ENCODE results near the gene EXOC4.

GRCh38 chr7:133674079-133674763 is 421.3 kb downstream of the EXOC4 start:
- TF ChIP-seq EZH2 (IDR thresholded peaks at IDR 0.05): no peak
- no peak for TF ChIP-seq POLR2AphosphoS5 (IDR thresholded peaks at IDR 0.05; ENCODE audit: borderline replicate concordance, low read depth, low read length)
- no peak for TF ChIP-seq FOXP2 (optimal IDR thresholded peaks at IDR 0.05; ENCODE audit: control extremely low read depth, extremely low read length, insufficient read depth)

Data from SK-N-MC (cell line).